Muscle layer of duodenum (tissue), 2 donors: ENCODE results near the gene ARL13A.
"Not testable (repeated sequence)": the region's sequence is repeated elsewhere in the genome, so short reads cannot be mapped to it uniquely, and the experiment has no call there.

Experiments used
- H3K27ac ChIP-seq: one replicate; pipeline ENCODE4 v1.7.0; 2013; ENCODE audit warnings: mild to moderate bottlenecking, low read length
- H3K27me3 ChIP-seq: one replicate; pipeline ENCODE4 v1.7.0; 2013; ENCODE audit warnings: low read depth, mild to moderate bottlenecking, control low read depth, low read length
- H3K36me3 ChIP-seq, 2 donors: one replicate each; pipeline ENCODE4 v1.7.0; 2013; ENCODE audit warnings: low read length in 2 of 2, control low read depth in 1 of 2, mild to moderate bottlenecking in 1 of 2; ENCODE audit not compliant: insufficient read depth in 2 of 2, control insufficient read depth in 1 of 2
- H3K4me1 ChIP-seq, 2 donors: one replicate each; pipeline ENCODE4 v1.7.0; 2013; ENCODE audit warnings: low read length in 2 of 2, mild to moderate bottlenecking in 2 of 2, control low read depth in 1 of 2, moderate library complexity in 1 of 2; ENCODE audit not compliant: insufficient read depth in 2 of 2, control insufficient read depth in 1 of 2
- H3K4me3 ChIP-seq, 2 donors: one replicate each; pipeline ENCODE4 v1.7.0; 2013; ENCODE audit warnings: low read length in 2 of 2, low read depth in 1 of 2, mild to moderate bottlenecking in 1 of 2
- H3K9me3 ChIP-seq, 2 donors: one replicate each; pipeline ENCODE4 v1.7.0; 2013; ENCODE audit warnings: low read length in 2 of 2, control low read depth in 1 of 2, mild to moderate bottlenecking in 1 of 2; ENCODE audit not compliant: control insufficient read depth in 1 of 2
- donor health status: healthy.

ARL13A gene

DNA sequence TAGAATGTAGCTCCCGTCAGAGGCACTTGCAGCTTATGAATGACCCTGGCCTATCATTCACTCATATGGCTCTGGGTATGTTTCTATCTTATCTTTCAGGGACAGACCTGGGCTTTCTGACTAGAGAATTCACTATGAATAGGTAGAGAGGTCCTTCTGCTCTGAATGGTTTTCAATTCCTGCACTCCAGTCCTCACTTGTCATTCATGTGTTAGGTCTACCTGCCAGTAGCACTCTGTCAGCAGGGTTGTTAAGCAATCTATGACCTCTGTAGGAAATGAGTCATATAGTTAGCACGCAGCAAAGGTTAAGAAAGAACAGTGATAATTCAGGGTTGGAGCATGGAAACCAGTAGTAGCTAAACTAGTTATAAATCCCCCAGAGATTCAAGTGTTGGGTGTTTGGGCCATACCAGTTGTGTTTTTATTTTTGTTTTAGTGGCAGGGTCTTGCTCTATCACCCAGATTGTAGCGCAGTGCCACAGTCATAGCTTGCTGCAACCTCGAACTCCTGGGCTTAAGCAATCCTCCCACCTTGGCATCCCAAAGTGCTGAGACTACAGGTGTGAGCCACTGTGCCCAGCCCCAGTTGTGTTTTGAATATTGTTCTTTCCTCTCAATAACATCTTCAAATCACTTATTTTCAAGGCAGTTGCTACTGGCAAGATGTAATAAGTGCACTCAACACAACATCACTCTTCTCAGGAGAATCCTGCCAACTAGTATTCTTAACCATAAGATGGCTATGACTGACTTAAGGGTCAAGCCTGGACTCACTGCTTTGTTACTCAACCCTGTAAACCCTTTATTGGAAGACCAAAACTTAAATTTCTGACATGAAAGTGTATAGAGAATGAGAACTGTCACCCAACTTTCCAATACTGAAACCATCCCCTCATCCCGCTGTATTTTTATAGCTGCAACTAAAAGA lies 25.1 kb downstream of the ARL13A start:
- no peaks in the 10 kb centered on the region for H3K4me1 ChIP-seq
- no peaks in the 10 kb centered on the region for H3K9me3 ChIP-seq
- no peak overlapping the region for H3K4me3 ChIP-seq
- H3K27me3 ChIP-seq = no peaks in the 10 kb centered on the region
- H3K36me3 ChIP-seq = peaks cover 0 to 4% of the 10 kb centered on the region in 2 donors
- no peak overlapping the region for H3K27ac ChIP-seq

DNA sequence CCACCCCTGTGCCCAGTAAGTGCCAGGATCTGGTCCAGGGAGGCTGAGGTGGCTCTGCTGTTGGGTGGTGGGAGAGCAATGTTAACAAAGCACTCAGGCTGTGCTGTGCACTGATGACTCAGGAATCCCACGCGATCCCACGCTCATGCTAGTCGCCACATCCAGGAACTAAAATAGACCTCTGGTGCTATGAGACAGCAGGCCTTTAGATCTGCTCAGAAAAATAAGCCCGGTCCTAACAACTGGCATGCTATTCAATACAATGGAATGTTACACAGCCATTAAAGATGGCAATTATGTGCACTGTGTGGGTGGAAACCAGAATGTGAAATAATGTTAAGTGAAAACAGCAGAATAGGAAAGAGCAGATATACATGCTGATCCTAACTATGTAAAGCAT lies 26.0 kb downstream of the ARL13A start:
- no peak overlapping the region for H3K27ac ChIP-seq
- peaks cover 0 to 4% of the 10 kb centered on the region in 2 donors for H3K36me3 ChIP-seq
- no peaks in the 10 kb centered on the region for H3K4me1 ChIP-seq
- no peak overlapping the region for H3K4me3 ChIP-seq
- H3K9me3 ChIP-seq = no peaks in the 10 kb centered on the region
- no peaks in the 10 kb centered on the region for H3K27me3 ChIP-seq

DNA sequence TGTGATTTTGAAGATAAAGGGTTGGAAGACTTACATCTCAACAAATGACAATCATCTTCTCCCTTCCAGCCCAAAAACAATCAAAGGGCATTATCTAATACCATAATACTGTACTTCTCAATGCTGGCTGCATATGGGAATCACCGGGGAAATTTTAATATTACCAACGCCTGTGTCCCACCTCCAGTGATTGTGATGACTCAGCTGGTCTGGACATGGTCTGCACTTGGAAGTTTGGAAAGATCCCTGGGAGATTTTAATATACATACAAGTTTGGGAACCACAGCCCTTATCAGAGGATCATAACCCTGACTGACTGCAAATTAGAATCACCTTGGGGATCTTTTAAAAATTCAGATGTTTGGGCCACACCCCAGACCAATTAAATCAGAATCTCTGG lies 29.9 kb downstream of the ARL13A start:
- Histone ChIP-seq H3K27ac (no peak overlapping the region), H3K9me3 (no peaks in the 10 kb centered on the region), H3K4me1 (no peaks in the 10 kb centered on the region), H3K27me3 (no peaks in the 10 kb centered on the region), H3K36me3 (peaks cover 0 to 8% of the 10 kb centered on the region in 2 donors), H3K4me3 (no peak overlapping the region)

DNA sequence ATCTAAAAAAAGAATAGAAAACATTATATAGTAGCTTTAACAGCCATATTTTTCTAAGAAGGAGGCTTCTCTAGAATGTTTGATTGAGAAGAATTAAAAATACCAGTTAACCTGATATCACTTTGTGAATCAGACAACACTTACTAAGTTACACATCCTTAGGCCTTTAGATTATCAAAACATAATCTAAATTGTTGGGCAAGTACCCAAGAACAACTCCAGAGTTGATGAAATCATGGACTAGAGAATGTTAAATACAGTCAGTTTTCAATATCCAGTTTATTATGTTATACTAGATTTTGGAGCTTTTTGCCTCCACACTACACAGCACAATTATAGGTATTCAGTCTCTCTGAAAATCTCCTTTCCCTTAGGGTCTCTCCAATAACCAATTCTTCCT lies 39.6 kb downstream of the ARL13A start:
- Histone ChIP-seq H3K4me3 (no peak overlapping the region), H3K36me3 (peaks cover 5 to 7% of the 10 kb centered on the region in 2 donors), H3K27me3 (no peaks in the 10 kb centered on the region), H3K27ac (no peak overlapping the region), H3K9me3 (no peaks in the 10 kb centered on the region), H3K4me1 (no peaks in the 10 kb centered on the region)

DNA sequence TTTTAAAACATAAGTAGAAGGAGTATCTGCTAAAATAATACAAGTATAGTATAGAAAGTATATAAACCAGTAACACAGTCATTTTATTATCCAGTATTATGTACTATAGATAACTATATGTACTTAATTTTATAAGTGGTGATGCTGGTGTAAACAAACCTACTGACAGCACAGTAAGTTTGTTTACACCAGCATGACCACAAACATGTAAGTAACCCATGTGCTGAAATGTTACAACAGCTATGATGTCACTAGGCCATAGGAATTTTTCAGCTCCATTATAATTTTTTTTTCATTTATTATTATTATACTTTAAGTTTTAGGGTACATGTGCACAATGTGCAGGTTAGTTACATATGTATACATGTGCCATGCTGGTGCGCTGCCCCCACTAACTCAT lies 42.5 kb downstream of the ARL13A start:
- H3K4me3 ChIP-seq, H3K9me3 ChIP-seq, H3K27ac ChIP-seq, H3K27me3 ChIP-seq, H3K4me1 ChIP-seq: not testable (repeated sequence)
- H3K36me3 ChIP-seq = peaks cover 5 to 23% of the 10 kb centered on the region in 2 donors

DNA sequence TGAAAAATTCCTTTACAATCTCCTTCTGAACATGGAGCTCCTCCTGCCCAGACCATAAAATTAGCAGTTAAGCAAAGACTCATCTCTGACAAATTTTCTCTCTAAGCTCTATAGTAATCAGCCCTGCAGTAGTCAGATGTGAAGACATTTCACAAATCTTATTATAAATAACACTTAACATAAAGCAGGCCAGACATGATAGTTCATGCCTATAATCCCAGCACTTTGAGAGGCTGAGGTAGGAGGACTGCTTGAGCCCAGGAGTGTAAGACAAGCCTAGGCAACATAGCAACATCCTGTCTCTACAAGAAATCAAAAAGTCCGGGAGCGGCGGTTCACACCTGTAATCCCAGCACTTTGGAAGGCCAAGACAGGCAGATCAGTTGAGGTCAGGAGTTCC lies 52.5 kb downstream of the ARL13A start:
- Histone ChIP-seq H3K27me3 (no peaks in the 10 kb centered on the region), H3K9me3 (no peaks in the 10 kb centered on the region), H3K4me3 (no peak overlapping the region), H3K36me3 (peaks cover 14 to 48% of the 10 kb centered on the region in 2 donors), H3K27ac (no peak overlapping the region), H3K4me1 (no peaks in the 10 kb centered on the region)

DNA sequence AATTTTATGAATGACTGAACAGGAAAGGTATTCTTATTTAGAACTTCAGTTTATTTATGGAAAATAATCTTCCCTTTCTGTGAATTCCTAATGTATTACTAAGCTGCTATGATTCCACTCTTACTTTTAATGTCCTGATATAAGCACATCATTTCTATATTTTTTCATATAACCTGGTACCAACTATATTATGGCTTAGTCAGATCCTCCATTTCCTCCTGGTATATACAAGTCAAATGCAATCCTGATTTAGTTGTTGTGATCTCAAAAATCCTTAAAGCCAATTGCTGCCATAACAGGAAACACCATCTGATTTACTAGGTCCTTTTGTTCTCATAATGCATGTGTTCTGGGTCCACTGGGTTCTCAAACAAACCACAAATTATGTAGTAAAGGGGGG lies 55.6 kb downstream of the ARL13A start:
- H3K27me3 ChIP-seq = no peaks in the 10 kb centered on the region
- no peaks in the 10 kb centered on the region for H3K4me1 ChIP-seq
- H3K9me3 ChIP-seq = no peaks in the 10 kb centered on the region
- H3K4me3 ChIP-seq = no peak overlapping the region
- H3K27ac ChIP-seq = no peak overlapping the region
- peaks cover 4 to 41% of the 10 kb centered on the region in 2 donors for H3K36me3 ChIP-seq

DNA sequence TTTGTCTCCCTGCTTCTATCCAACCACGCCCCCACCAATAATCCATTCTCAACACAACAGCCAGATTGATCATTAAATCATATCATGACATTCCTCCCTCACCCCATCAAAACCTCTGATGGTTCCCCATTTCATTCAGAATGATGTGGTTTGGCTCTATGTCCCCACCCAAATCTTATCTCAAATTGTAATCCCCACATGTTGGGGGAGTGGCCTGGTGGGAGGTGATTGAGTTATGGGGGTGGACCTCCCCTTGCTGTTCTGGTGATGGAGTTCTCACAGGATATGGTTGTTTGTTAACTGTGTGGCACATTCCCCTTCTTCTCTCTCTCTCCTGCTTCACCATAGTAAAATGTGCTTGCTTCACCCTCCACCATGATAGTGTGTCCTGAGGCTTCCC lies 59.1 kb downstream of the ARL13A start:
- Histone ChIP-seq H3K9me3 (no peaks in the 10 kb centered on the region), H3K36me3 (peaks cover 0 to 24% of the 10 kb centered on the region in 2 donors), H3K4me3 (no peak overlapping the region), H3K4me1 (no peaks in the 10 kb centered on the region), H3K27me3 (no peaks in the 10 kb centered on the region), H3K27ac (no peak overlapping the region)

DNA sequence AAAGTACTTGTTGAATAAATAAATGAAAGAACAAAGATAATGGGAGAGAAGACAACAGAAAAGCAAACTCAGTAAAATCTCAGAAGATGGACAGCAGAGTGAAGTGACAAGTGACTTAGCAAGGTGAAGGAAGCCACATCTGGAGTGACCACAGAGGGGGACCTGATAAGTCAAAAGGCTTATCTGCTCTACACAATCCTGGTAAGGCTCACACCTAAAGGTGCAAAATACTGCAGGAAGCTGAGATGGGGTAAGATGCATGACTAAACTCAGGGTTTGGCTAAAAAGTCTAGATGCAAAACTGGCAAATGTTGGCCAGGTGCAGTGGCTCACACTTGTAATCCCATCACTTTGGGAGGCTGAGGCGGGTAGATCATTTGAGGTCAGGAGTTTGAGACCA lies 60.2 kb downstream of the ARL13A start:
- Histone ChIP-seq H3K27me3 (no peaks in the 10 kb centered on the region), H3K4me1 (no peaks in the 10 kb centered on the region), H3K27ac (no peak overlapping the region), H3K9me3 (no peaks in the 10 kb centered on the region), H3K4me3 (no peak overlapping the region), H3K36me3 (peaks cover 0 to 20% of the 10 kb centered on the region in 2 donors)

DNA sequence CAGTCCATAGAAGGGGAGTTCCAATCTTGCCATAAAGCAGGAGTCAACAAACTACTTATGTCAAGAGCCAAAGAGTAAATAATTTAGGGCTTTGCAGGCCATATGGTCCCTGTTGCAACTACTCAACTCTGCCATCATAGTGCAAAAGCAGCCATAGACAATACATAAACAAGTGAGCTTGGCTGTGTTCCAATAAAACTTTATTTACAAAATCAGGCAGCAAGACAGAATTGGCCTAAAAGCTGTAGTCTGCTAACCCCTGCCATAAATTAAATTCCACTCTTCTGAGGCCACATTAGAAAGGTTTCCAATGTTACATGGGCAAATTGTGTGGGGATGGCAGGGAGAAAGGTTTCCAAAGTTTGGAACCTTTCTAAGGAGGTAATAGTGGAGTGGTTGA lies 67.7 kb downstream of the ARL13A start:
- no peaks in the 10 kb centered on the region for H3K27me3 ChIP-seq
- H3K27ac ChIP-seq = no peak overlapping the region
- H3K36me3 ChIP-seq = peaks cover 10 to 24% of the 10 kb centered on the region in 2 donors
- no peaks in the 10 kb centered on the region for H3K9me3 ChIP-seq
- no peaks in the 10 kb centered on the region for H3K4me1 ChIP-seq
- no peak overlapping the region for H3K4me3 ChIP-seq

DNA sequence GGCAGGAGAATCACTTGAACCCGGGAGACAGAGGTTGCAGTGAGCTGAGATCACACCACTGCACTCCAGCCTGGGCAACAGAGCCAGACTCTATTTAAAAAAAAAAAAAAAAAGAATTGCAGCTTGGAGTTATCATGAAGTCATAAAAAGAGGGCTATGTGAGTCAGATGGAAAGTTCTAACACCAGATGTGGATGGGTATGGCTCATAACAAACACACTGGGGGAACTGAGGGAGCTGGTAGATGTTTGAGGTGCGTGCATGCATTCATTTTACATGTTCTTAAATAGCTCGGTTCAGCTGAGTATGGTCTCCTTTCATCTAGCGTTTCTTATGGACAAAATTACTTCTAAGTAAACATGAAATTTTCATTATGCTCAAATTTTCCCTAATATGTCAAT lies 70.7 kb downstream of the ARL13A start:
- Histone ChIP-seq H3K9me3 (no peaks in the 10 kb centered on the region), H3K27me3 (no peaks in the 10 kb centered on the region), H3K4me3 (no peak overlapping the region), H3K27ac (no peak overlapping the region), H3K4me1 (no peaks in the 10 kb centered on the region), H3K36me3 (peaks cover 13 to 22% of the 10 kb centered on the region in 2 donors)
